Thoracic aorta (tissue), 2 donors: Measurements from ENCODE around the gene SIGLEC9. TPM values are rescaled to one million over a fixed set of nuclear protein-coding genes. Genes with fewer than 3 reads are reported as not detected.

Experiments
- ATAC-seq: fragments of 150-250 bp; one replicate; pipeline ENCODE4 v1.8.0; 2017; ENCODE audit warnings: low read depth; ENCODE audit not compliant: insufficient number of reproducible peaks, low FRiP score
- DNase-seq: peaks from one replicate; pipeline ENCODE4 v3.0.0-alpha.2; 2020; ENCODE audit warnings: low spot score
- H3K27ac ChIP-seq, 2 donors: fragments of 200-600 bp; sonication (generic); 1 replicate in 1 of 2; 2 replicates in 1 of 2; pipeline ENCODE4 v1.5.1; 2016; ENCODE audit warnings: mild to moderate bottlenecking in 2 of 2, moderate library complexity in 2 of 2
- H3K27me3 ChIP-seq: fragments of 200-600 bp; sonication (generic); replicated peaks from 2 replicates; pipeline ENCODE4 v1.6.0; 2016; ENCODE audit warnings: mild to moderate bottlenecking; ENCODE audit not compliant: insufficient read depth
- H3K36me3 ChIP-seq: fragments of 200-600 bp; sonication (generic); one replicate; pipeline ENCODE4 v1.5.1; 2016
- H3K4me1 ChIP-seq, 2 donors: fragments of 200-600 bp; sonication (generic); 1 replicate in 1 of 2; 2 replicates in 1 of 2; pipeline versions ENCODE4 v1.5.1 to v1.6.0; 2016; ENCODE audit warnings: low read depth in 2 of 2, mild to moderate bottlenecking in 1 of 2; ENCODE audit not compliant: control insufficient read depth in 1 of 2
- H3K4me3 ChIP-seq: fragments of 200-600 bp; sonication (generic); 2 replicates; pipeline ENCODE4 v1.5.1; 2016; ENCODE audit warnings: mild to moderate bottlenecking
- H3K9me3 ChIP-seq: fragments of 200-600 bp; sonication (generic); 2 replicates; pipeline ENCODE4 v1.5.1; 2016
- CTCF ChIP-seq: fragments of 200-600 bp; sonication (generic); IDR thresholded peaks from one replicate; pipeline ENCODE4 v1.5.1; 2019; ENCODE audit warnings: antibody characterized with exemption
- total RNA-seq, 2 donors: library from RNA; depleted of rRNA; stranded (reverse); fragments of >200 nt; gene quantifications; one replicate each; pipeline versions ENCODE4 v1.1.0 to v1.2.3, GENCODE V29; 2016

Gene SIGLEC9
- total RNA-seq, 2 donors from 2014 or later = 13.1 to 15.2 TPM

DNA sequence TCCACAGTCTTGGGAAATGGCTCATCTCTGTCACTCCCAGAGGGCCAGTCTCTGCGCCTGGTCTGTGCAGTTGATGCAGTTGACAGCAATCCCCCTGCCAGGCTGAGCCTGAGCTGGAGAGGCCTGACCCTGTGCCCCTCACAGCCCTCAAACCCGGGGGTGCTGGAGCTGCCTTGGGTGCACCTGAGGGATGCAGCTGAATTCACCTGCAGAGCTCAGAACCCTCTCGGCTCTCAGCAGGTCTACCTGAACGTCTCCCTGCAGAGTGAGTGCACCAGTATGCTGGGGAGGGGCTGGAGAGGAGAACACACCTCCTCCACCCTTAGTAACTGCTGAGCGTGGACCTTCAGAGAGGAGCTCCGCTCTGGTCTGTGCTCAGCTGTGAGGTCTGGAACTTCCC, 2.3 kb downstream of the SIGLEC9 start:
- Histone ChIP-seq H3K4me1 (peaks cover 4 to 5% of the 10 kb centered on the region in 2 donors), H3K27ac (peak overlapping the region in 1 of 2 donors; percentile 26), H3K9me3 (no peaks in the 10 kb centered on the region), H3K4me3 (peak overlapping the region; percentile 56), H3K27me3 (no peaks in the 10 kb centered on the region), H3K36me3 (no peaks in the 10 kb centered on the region)
- no peak for TF ChIP-seq CTCF
- ATAC-seq (no peak), DNase-seq (no peak)

GRCh38 chr19:51127755-51128154, 3.0 kb downstream of the SIGLEC9 start:
- peaks cover 9 to 10% of the 10 kb centered on the region in 2 donors for H3K4me1 ChIP-seq
- H3K36me3 ChIP-seq = no peaks in the 10 kb centered on the region
- no peak for ATAC-seq
- no peaks in the 10 kb centered on the region for H3K27me3 ChIP-seq
- DNase-seq = no peak
- TF ChIP-seq CTCF = no peak
- H3K4me3 ChIP-seq = no peak overlapping the region
- no peak overlapping the region for H3K27ac ChIP-seq
- no peaks in the 10 kb centered on the region for H3K9me3 ChIP-seq

GRCh38 chr19:51128227-51128626, 3.5 kb downstream of the SIGLEC9 start:
- Histone ChIP-seq H3K9me3 (no peaks in the 10 kb centered on the region), H3K36me3 (no peaks in the 10 kb centered on the region), H3K27me3 (no peaks in the 10 kb centered on the region), H3K27ac (no peak overlapping the region), H3K4me1 (peaks cover 9 to 10% of the 10 kb centered on the region in 2 donors), H3K4me3 (no peak overlapping the region)
- no peak for ATAC-seq
- no peak for TF ChIP-seq CTCF
- DNase-seq = no peak

DNA sequence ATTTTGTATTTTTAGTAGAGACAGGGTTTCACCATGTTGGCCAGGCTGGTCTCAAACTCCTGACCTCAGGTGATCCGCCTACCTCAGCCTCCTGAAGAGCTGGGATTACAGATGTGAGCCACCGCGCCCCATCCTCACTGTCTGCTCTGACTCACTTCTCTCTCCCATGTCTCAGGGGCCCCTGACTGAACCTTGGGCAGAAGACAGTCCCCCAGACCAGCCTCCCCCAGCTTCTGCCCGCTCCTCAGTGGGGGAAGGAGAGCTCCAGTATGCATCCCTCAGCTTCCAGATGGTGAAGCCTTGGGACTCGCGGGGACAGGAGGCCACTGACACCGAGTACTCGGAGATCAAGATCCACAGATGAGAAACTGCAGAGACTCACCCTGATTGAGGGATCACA, 5.0 kb downstream of the SIGLEC9 start:
- no peak for ATAC-seq
- DNase-seq = no peak
- Histone ChIP-seq H3K27me3 (no peaks in the 10 kb centered on the region), H3K4me3 (no peak overlapping the region), H3K4me1 (peaks cover 9 to 10% of the 10 kb centered on the region in 2 donors), H3K9me3 (no peaks in the 10 kb centered on the region), H3K36me3 (no peaks in the 10 kb centered on the region), H3K27ac (no peak overlapping the region)
- TF ChIP-seq CTCF = no peak

DNA sequence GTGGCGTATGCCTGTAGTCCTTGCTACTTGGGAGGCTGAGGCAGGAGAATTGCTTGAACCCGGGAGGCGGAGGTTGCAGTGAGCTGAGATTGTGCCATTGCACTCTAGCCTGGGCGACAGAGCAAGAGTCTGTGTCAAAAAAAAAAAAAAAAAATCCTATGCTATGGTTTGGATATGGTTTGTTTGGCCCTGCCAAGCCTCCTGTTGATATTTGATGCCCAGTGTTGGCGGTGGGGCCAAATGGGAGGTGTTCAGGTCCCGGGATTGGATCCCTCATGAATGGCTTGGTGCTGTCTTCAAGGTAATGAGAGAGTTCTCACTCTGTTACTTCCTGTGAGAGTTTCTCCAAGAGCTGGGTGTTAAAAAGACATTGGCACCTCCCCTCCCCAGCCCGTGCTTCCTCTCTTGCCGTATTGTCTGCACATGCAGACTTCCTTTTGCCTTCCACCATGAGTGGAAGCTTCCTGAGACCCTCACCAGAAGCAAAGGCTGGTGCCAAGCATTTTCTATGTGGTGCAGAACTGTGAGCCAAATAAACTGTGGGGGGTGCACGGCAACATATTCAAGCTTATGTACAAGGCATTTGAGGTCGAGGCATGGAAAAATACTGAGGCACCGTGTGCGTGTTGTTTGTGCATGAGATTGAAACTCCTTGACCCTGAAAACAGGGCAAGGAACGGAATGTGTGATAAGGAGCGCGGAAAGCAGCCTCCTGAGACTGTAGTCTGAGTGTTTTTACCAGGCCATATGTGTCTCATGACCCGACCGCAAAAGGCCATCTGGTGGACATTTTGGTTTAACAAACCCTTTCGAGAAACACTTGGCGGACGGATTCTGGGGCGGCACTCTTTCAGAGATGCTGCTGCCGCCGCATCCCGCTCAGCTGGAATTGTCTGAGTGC, 7.3 kb downstream of the SIGLEC9 start:
- DNase-seq (no peak), ATAC-seq (no peak)

More for the DNA sequence above, 7.3 kb downstream of the SIGLEC9 start:
- Histone ChIP-seq H3K27me3 (no peaks in the 10 kb centered on the region), H3K4me3 (peak overlapping the region; percentile 49), H3K27ac (no peak overlapping the region), H3K4me1 (peaks cover 9 to 10% of the 10 kb centered on the region in 2 donors), H3K36me3 (no peaks in the 10 kb centered on the region), H3K9me3 (no peaks in the 10 kb centered on the region)
- TF ChIP-seq CTCF = no peak
